ENCODE measurements around the gene JADE2. TPM values are rescaled to one million over a fixed set of nuclear protein-coding genes. Genes with fewer than 3 reads are reported as not detected.

JADE2 gene
- total RNA-seq, 1 donor from 2014 or later, result 30.3 TPM

DNA sequence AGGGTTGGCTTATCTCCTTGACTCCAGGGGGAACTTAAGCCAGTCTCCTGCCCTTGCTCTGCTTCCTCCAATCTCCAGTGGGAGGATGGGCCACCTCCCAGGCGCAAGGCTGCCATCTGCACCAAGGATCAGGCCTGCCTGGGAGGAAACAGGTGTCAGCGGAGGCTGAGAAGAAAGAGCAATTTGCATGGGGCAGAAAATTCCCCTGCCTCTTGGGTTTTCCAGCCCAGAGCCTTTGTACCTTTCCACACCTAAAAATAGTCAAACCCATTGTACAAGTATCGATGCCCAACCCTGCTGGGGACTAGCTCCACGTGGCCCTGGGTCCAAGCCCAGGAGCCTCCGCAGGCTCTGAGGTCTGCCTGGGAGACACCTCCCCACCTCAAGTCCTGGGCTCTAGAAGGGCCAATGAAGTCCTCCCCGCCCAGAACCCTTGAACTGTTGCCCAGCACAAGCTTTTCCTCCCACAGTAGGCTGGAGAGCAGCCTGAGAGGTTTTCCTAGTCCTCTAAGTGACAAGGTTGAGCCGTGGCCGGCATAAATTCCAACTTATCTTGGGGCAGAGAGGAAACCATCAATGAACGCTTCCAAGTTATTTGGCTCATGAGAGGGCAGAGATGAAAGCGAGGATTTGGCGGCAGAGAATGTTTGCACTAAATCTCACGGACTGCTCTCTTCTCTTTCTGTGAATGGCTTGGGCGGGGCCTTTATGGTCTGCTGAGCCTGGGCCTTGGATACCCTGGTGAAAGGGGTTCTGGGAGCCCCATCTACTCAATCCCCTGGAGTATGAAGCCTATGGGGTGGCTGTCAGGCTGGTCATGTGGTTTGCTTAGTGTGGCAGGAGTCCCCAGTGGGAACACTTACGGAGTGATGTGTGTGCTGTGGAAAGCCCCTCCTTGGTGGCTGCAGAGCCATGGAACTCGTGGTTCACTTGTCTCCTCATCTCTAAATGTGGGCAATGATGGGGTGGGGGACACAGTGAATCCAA is 15.6 kb downstream of the JADE2 start:
- no peak overlapping the region for H3K27ac ChIP-seq (ENCODE audit: low read depth, low read length)
- peaks cover 14% of the 10 kb centered on the region for H4K20me1 ChIP-seq (ENCODE audit: insufficient read depth, low read length)
- Mint-ChIP-seq H3K4me3 (ENCODE audit: unreplicated experiment) (no peak overlapping the region), H3K27me3 (ENCODE audit: low read depth, unreplicated experiment) (no peaks in the 10 kb centered on the region), H3K36me3 (ENCODE audit: low read depth, unreplicated experiment) (peaks cover 20% of the 10 kb centered on the region), H3K4me1 (ENCODE audit: low read depth, unreplicated experiment) (no peaks in the 10 kb centered on the region), H3K27ac (ENCODE audit: unreplicated experiment) (no peak overlapping the region), H3K9me3 (ENCODE audit: unreplicated experiment) (no peaks in the 10 kb centered on the region)
- H3K4me1 ChIP-seq (ENCODE audit: insufficient read depth, low read length), result no peaks in the 10 kb centered on the region
- DNase-seq (ENCODE audit: low read depth) (no peak), FAIRE-seq (no peak)
- no peaks in the 10 kb centered on the region for H3K36me3 ChIP-seq (ENCODE audit: insufficient read depth, low read length)
- H3K4me2 ChIP-seq (ENCODE audit: low read length), result no peak overlapping the region
- H3K9me3 ChIP-seq (ENCODE audit: insufficient read depth, low read depth, low read length), result no peaks in the 10 kb centered on the region
- no peak overlapping the region for H3K4me3 ChIP-seq (ENCODE audit: insufficient read depth, low read depth, low read length)
- TF ChIP-seq, protein P1, sequence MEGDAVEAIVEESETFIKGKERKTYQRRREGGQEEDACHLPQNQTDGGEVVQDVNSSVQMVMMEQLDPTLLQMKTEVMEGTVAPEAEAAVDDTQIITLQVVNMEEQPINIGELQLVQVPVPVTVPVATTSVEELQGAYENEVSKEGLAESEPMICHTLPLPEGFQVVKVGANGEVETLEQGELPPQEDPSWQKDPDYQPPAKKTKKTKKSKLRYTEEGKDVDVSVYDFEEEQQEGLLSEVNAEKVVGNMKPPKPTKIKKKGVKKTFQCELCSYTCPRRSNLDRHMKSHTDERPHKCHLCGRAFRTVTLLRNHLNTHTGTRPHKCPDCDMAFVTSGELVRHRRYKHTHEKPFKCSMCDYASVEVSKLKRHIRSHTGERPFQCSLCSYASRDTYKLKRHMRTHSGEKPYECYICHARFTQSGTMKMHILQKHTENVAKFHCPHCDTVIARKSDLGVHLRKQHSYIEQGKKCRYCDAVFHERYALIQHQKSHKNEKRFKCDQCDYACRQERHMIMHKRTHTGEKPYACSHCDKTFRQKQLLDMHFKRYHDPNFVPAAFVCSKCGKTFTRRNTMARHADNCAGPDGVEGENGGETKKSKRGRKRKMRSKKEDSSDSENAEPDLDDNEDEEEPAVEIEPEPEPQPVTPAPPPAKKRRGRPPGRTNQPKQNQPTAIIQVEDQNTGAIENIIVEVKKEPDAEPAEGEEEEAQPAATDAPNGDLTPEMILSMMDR (IDR thresholded peaks at IDR 0.05; ENCODE audit: insufficient read depth, low read depth, low read length), result no peak
- no peak for TF ChIP-seq EZH2 (IDR thresholded peaks at IDR 0.05; ENCODE audit: insufficient read depth, low read length)
- H2AFZ ChIP-seq (ENCODE audit: low read depth, low read length), result no peak overlapping the region
- no peak overlapping the region for H3K9ac ChIP-seq (ENCODE audit: low read length)
- H3K79me2 ChIP-seq (ENCODE audit: insufficient read depth, low read length), result no peaks in the 10 kb centered on the region
- no peaks in the 10 kb centered on the region for H3K27me3 ChIP-seq (ENCODE audit: insufficient read depth, low read length)

- no peaks in the 10 kb centered on the region for H3K4me1 Mint-ChIP-seq (ENCODE audit: low read depth, unreplicated experiment)
- TF ChIP-seq, protein P1 (IDR thresholded peaks at IDR 0.05; ENCODE audit: insufficient read depth, low read depth, low read length), result no peak
- no peak for TF ChIP-seq EZH2 (IDR thresholded peaks at IDR 0.05; ENCODE audit: insufficient read depth, low read length)
- Histone ChIP-seq H3K9ac (ENCODE audit: low read length) (no peak overlapping the region), H3K27me3 (ENCODE audit: insufficient read depth, low read length) (no peaks in the 10 kb centered on the region), H3K4me2 (ENCODE audit: low read length) (no peak overlapping the region), H3K36me3 (ENCODE audit: insufficient read depth, low read length) (no peaks in the 10 kb centered on the region), H3K27ac (ENCODE audit: low read depth, low read length) (no peak overlapping the region), H3K79me2 (ENCODE audit: insufficient read depth, low read length) (no peaks in the 10 kb centered on the region), H4K20me1 (ENCODE audit: insufficient read depth, low read length) (peaks cover 6% of the 10 kb centered on the region), H3K9me3 (ENCODE audit: insufficient read depth, low read depth, low read length) (no peaks in the 10 kb centered on the region), H3K4me1 (ENCODE audit: insufficient read depth, low read length) (no peaks in the 10 kb centered on the region), H2AFZ (ENCODE audit: low read depth, low read length) (no peak overlapping the region), H3K4me3 (ENCODE audit: insufficient read depth, low read depth, low read length) (no peak overlapping the region)
- H3K4me3 Mint-ChIP-seq (ENCODE audit: unreplicated experiment), result no peak overlapping the region
- FAIRE-seq, result no peak
- H3K9me3 Mint-ChIP-seq (ENCODE audit: unreplicated experiment), result no peaks in the 10 kb centered on the region
- no peaks in the 10 kb centered on the region for H3K27me3 Mint-ChIP-seq (ENCODE audit: low read depth, unreplicated experiment)
- no peak for DNase-seq (ENCODE audit: low read depth)
- H3K27ac Mint-ChIP-seq (ENCODE audit: unreplicated experiment), result no peak overlapping the region
- H3K36me3 Mint-ChIP-seq (ENCODE audit: low read depth, unreplicated experiment), result peaks cover 13% of the 10 kb centered on the region
These were observed 16.4 kb downstream of the JADE2 start for GRCh38 chr5:134541736-134542376.
